GM10847 (cell line): ENCODE data around the gene AXIN1.

Source experiments
- POLR2A ChIP-seq: IDR thresholded peaks from 2 replicates; pipeline ENCODE4 v1.6.1; 2011; ENCODE audit not compliant: insufficient read length; ENCODE audit errors: extremely low read depth

Gene AXIN1

GRCh38 chr16:287298-287811 lies 65.2 kb downstream of the AXIN1 start:
- no peak for TF ChIP-seq POLR2A

GRCh38 chr16:286491-287297 lies 65.8 kb downstream of the AXIN1 start:
- no peak for TF ChIP-seq POLR2A

- no peak for TF ChIP-seq POLR2A
Measured at GRCh38 chr16:285146-286055, 67.1 kb downstream of the AXIN1 start.

DNA sequence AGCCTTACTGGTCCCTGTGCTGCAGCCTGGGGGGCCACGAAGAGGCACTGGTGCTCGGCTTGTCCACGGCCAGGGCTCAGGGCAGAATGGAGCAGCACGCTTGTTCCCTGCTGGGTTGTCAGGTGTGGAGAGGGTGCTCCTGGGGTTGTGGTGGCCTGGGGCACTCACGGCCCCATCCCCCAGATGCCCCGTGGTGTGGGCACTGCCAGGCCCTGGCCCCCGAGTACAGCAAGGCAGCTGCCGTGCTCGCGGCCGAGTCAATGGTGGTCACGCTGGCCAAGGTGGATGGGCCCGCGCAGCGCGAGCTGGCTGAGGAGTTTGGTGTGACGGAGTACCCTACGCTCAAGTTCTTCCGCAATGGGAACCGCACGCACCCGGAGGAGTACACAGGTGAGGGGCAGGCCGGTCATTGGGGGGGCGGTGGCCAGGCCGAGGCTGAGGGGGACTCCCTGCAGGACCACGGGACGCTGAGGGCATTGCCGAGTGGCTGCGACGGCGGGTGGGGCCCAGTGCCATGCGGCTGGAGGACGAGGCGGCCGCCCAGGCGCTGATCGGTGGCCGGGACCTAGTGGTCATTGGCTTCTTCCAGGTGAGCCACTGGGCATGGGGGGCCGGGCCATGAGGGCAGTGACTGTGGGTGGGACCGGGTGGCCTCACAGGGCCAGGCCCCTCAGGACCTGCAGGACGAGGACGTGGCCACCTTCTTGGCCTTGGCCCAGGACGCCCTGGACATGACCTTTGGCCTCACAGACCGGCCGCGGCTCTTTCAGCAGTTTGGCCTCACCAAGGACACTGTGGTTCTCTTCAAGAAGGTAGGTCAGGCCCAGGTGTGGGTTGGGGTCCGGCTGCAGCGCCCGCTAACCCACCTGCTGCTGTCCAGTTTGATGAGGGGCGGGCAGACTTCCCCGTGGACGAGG lies 68.1 kb downstream of the AXIN1 start:
- TF ChIP-seq POLR2A, result no peak

GRCh38 chr16:283033-283805 lies 69.3 kb downstream of the AXIN1 start, which contains the start of gene PDIA2:
TSS of gene PDIA2 (plus strand) at chr16:283164. CDS start at chr16:283170, 6 bp downstream.
- no peak for TF ChIP-seq POLR2A

- TF ChIP-seq POLR2A, result no peak
Measured at GRCh38 chr16:282491-282890, 70.0 kb downstream of the AXIN1 start.

GRCh38 chr16:281660-282255 lies 70.8 kb downstream of the AXIN1 start:
- no peak for TF ChIP-seq POLR2A

DNA sequence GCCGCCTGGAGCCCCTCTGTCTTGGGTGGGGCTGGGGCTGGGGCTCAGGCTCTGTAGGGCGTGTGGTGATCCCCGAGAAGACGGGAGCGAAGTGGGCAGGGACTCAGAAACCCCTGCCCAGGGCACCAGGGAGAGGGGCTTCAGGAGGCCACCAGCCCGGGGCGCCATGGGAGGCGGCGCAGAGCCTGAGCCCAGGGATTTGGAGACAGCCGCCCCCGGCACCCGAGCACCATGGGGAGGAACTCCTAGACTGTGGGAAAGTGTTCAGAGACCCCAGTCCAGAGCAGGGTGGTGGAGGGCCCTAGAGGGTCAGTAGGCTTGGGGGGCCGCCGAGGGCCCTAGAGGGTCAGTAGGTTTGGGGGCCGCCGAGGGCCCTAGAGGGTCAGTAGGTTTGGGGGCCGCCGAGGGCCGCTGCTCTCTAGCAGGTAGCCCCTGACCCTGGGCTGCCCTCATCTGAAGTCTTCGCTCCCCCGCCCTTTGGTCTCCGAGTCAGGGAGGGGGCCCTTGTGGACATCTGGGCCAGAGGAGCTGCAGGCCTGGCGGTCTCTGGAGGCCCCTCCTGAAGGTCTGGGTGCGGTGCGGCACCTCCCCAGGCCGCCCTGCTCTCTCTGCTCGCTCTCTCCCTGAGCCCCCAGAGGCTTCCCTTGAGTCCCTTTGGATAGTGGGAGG lies 71.4 kb downstream of the AXIN1 start:
- TF ChIP-seq POLR2A, result no peak

GRCh38 chr16:280552-280951 lies 72.0 kb downstream of the AXIN1 start, which contains the start of gene ARHGDIG:
TSS of gene ARHGDIG (plus strand) at chr16:280591. CDS start at chr16:280681, 90 bp downstream.
- TF ChIP-seq POLR2A, result no peak

DNA sequence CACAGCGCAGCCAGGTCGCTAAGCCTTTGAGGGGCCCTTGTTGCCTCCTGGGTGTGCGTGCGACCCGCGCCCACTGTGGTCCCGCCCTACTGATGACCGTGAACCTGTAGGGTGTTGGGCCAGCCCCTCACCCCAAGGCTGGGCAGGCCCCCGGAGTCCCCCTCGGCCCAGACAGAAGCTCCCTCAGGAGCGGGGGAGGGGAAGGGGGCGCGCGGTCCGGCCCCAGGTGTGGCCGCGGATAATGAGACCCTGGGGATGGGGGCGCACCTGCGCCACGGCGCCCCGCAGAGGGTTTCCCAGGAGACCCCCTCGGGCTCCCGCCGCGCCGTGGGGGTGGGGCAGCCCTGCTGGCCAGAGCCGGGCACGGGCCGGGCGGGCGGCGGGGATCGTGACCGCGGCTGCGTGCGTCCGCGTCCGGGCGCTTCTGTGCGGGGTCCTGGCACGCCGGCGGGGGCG lies 72.5 kb downstream of the AXIN1 start:
- no peak for TF ChIP-seq POLR2A

DNA sequence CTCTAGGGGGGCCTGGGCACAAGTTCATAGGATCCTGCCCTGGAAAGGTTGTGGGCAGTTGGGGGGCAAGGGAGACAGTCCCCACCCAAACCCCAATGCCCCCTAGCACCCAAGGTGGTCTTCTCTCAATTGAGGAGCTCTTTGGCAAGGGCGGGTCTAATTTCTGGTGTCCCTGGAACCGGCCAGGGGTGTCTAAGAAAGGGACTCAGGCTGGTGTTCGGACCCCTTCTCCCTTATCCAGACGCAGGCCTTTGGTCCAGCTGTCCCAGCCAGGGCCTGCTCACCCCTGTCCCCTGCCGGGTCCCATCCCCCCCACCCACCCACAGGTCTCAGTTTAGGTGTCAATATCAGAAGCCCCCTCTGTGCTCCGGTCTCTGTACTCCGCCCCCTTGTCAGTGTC lies 73.0 kb downstream of the AXIN1 start:
- no peak for TF ChIP-seq POLR2A

- no peak for TF ChIP-seq POLR2A
Measured at GRCh38 chr16:278863-279366, 73.6 kb downstream of the AXIN1 start.
